Measurements from ENCODE around the gene NTRK2.

Gene NTRK2

DNA sequence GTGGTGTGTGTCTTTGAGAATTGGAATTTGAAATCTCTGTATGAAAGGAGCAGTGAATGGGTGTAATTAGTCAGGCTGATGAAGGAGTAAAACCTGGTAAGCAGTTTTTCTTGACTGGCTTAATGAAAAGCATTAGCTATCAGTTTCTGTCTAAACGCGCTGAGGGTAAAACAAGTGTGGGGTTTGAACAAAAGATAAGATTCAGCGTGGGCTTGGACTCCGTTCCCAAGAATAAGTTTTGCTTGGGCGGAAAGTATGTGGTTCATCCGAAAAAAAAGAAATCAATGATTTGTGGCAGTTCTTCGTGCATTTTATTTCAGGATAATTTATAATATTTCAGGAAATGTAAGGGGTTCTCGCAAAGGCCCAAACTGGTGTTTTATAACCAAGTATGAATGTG lies 217.3 kb downstream of the NTRK2 start:
- DNase-seq: no peak
- H3K9ac ChIP-seq (ENCODE audit: low read depth, low read length): no peak overlapping the region

DNA sequence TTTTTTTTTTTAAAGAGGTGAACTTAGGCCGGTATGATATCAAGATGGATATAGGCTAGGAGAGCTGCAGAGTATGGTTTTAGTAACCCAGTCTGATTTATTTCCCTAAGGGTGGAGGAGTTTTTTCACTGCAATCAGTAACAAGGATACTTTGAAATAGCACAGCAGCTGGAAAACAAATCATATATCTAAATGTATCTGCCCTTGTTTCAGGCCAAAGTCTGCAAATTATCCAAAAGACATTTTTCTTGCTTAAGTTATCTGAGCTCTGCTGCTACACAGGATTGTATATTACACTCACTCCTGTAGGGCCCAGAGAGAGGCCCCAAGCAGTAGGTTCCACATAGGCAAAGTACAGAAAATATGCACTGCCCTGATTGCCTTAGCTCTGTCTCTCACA lies 222.4 kb downstream of the NTRK2 start:
- Histone ChIP-seq H3K27me3 (ENCODE audit: insufficient read depth, low read length, poor library complexity) (no peaks in the 10 kb centered on the region), H3K27ac (ENCODE audit: low read length) (no peak overlapping the region), H3K9ac (ENCODE audit: low read depth, low read length) (no peak overlapping the region), H3K4me1 (ENCODE audit: insufficient read depth, low read length) (no peaks in the 10 kb centered on the region), H3K79me2 (ENCODE audit: insufficient read depth, low read length) (no peaks in the 10 kb centered on the region), H3K4me3 (ENCODE audit: low read depth in 1 of 2, low read length in 2 of 2) (no peak overlapping the region), H3K9me3 (ENCODE audit: insufficient read depth, low read length, severe bottlenecking) (no peaks in the 10 kb centered on the region), H4K20me1 (ENCODE audit: insufficient read depth, low read length) (no peaks in the 10 kb centered on the region), H3K36me3 (ENCODE audit: insufficient read depth, low read length) (no peaks in the 10 kb centered on the region), H2AFZ (ENCODE audit: low read depth, low read length) (no peak overlapping the region), H3K4me2 (ENCODE audit: insufficient read depth, low read length) (no peak overlapping the region)
- DNase-seq (no peak), ATAC-seq (ENCODE audit: insufficient read depth, low read depth) (no peak)
- TF ChIP-seq EZH2 (IDR thresholded peaks at IDR 0.05; ENCODE audit: borderline replicate concordance, low read depth, low read length, severe bottlenecking): no peak
- TF ChIP-seq, protein P1, sequence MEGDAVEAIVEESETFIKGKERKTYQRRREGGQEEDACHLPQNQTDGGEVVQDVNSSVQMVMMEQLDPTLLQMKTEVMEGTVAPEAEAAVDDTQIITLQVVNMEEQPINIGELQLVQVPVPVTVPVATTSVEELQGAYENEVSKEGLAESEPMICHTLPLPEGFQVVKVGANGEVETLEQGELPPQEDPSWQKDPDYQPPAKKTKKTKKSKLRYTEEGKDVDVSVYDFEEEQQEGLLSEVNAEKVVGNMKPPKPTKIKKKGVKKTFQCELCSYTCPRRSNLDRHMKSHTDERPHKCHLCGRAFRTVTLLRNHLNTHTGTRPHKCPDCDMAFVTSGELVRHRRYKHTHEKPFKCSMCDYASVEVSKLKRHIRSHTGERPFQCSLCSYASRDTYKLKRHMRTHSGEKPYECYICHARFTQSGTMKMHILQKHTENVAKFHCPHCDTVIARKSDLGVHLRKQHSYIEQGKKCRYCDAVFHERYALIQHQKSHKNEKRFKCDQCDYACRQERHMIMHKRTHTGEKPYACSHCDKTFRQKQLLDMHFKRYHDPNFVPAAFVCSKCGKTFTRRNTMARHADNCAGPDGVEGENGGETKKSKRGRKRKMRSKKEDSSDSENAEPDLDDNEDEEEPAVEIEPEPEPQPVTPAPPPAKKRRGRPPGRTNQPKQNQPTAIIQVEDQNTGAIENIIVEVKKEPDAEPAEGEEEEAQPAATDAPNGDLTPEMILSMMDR (IDR thresholded peaks at IDR 0.05; ENCODE audit: borderline replicate concordance, extremely low read depth, low read length, poor library complexity, severe bottlenecking): no peak

More for the DNA sequence above, 217.3 kb downstream of the NTRK2 start:
- Histone ChIP-seq H4K20me1 (ENCODE audit: insufficient read depth, low read length) (no peaks in the 10 kb centered on the region), H3K4me2 (ENCODE audit: insufficient read depth, low read length) (no peak overlapping the region), H3K27ac (ENCODE audit: low read length) (no peak overlapping the region), H3K27me3 (ENCODE audit: insufficient read depth, low read length, poor library complexity) (no peaks in the 10 kb centered on the region), H3K9me3 (ENCODE audit: insufficient read depth, low read length, severe bottlenecking) (no peaks in the 10 kb centered on the region), H3K4me1 (ENCODE audit: insufficient read depth, low read length) (no peaks in the 10 kb centered on the region), H3K4me3 (ENCODE audit: low read depth in 1 of 2, low read length in 2 of 2) (no peak overlapping the region), H3K36me3 (ENCODE audit: insufficient read depth, low read length) (no peaks in the 10 kb centered on the region), H2AFZ (ENCODE audit: low read depth, low read length) (no peak overlapping the region), H3K79me2 (ENCODE audit: insufficient read depth, low read length) (no peaks in the 10 kb centered on the region)
- TF ChIP-seq, protein P1 (IDR thresholded peaks at IDR 0.05; ENCODE audit: borderline replicate concordance, extremely low read depth, low read length, poor library complexity, severe bottlenecking): no peak
- no peak for TF ChIP-seq EZH2 (IDR thresholded peaks at IDR 0.05; ENCODE audit: borderline replicate concordance, low read depth, low read length, severe bottlenecking)
- no peak for ATAC-seq (ENCODE audit: insufficient read depth, low read depth)

DNA sequence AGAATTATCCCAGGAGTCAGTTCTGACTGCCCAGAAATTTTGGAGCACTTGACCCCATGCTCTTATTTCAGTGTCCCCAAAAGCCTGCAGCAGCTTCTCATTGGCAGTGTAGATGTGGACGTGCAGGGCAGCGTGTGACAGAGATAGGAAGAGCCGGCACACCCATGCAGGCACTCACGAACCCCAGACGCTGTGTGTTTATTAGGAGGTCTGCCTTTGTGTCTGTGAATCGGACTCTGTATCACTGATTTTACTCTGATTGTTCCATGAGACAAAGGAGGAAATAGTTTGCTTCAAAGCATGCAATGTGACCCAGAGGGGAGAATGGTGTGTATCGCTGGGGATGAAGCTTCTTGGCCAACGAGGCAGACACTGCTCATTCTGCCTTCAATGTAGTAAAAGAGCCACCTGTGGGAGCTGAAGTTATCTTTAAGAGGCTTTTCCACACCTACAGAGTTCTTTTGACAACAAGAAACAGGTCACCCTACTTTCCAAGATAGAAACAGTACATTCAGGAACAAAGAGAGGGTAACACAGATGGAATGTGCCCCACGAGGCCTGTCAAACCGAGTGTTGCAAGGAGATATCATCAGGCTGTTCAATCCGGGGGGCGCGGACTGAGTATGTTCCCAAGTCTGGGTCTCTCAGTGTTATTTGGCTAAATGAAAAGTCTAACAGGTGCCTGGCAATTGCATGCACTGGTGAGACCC lies 224.0 kb downstream of the NTRK2 start:
- Histone ChIP-seq H3K36me3 (ENCODE audit: insufficient read depth, low read length) (no peaks in the 10 kb centered on the region), H3K9ac (ENCODE audit: low read depth, low read length) (no peak overlapping the region), H2AFZ (ENCODE audit: low read depth, low read length) (no peak overlapping the region), H3K27me3 (ENCODE audit: insufficient read depth, low read length, poor library complexity) (no peaks in the 10 kb centered on the region), H3K4me2 (ENCODE audit: insufficient read depth, low read length) (no peak overlapping the region), H3K9me3 (ENCODE audit: insufficient read depth, low read length, severe bottlenecking) (no peaks in the 10 kb centered on the region), H3K27ac (ENCODE audit: low read length) (no peak overlapping the region), H3K4me3 (ENCODE audit: low read depth in 1 of 2, low read length in 2 of 2) (no peak overlapping the region), H4K20me1 (ENCODE audit: insufficient read depth, low read length) (no peaks in the 10 kb centered on the region), H3K4me1 (ENCODE audit: insufficient read depth, low read length) (no peaks in the 10 kb centered on the region), H3K79me2 (ENCODE audit: insufficient read depth, low read length) (no peaks in the 10 kb centered on the region)
- TF ChIP-seq EZH2 (IDR thresholded peaks at IDR 0.05; ENCODE audit: borderline replicate concordance, low read depth, low read length, severe bottlenecking): no peak
- TF ChIP-seq, protein P1 (IDR thresholded peaks at IDR 0.05; ENCODE audit: borderline replicate concordance, extremely low read depth, low read length, poor library complexity, severe bottlenecking): no peak
- DNase-seq: no peak
- no peak for ATAC-seq (ENCODE audit: insufficient read depth, low read depth)
